ENCODE measurements around the gene SLC15A4. TPM values are rescaled to one million over a fixed set of nuclear protein-coding genes. Genes with fewer than 3 reads are reported as not detected.

Gene SLC15A4
- total RNA-seq, 2 experiments from 2014 or later, result 53.3 to 87.3 TPM

DNA sequence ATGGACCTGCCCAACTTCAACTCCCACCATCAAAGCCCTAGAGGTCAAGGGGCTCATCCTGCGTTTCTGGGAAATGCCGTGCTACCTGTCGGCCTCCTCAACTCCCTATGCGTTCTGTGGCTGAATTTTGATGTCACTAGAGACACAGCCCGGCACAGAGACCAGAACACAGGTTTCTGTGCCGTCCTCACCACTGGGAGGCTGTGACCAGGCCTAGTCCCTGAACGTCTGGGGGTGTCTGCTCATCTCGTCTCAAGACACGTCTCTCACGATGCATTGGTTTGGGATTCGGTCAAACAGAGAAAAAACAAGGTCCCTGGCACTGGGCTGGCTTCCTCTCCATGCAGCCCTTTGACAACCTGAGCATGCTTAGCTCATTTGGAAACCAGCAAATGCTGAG is 33.5 kb downstream of the SLC15A4 start:
- Histone ChIP-seq H3K4me1 (ENCODE audit: insufficient read depth, low read length, poor library complexity, severe bottlenecking) (peaks cover 75% of the 10 kb centered on the region), H2AFZ (ENCODE audit: low read length) (no peak overlapping the region), H3K27ac (ENCODE audit: low read depth, low read length, poor library complexity, severe bottlenecking) (peak overlapping the region; percentile 22), H3K9me2 (ENCODE audit: insufficient read depth, low read length) (no peaks in the 10 kb centered on the region), H3K9me3 (ENCODE audit: low read length) (no peaks in the 10 kb centered on the region), H3K36me3 (ENCODE audit: insufficient read depth, low read length) (peaks cover 49% of the 10 kb centered on the region), H3K4me2 (ENCODE audit: low read length) (peak overlapping the region; percentile 58; the same call in 1 of the 2 replicates), H4K20me1 (ENCODE audit: insufficient read depth, low read length) (no peaks in the 10 kb centered on the region), H3K79me2 (ENCODE audit: insufficient read depth, low read depth, low read length) (peaks cover 17% of the 10 kb centered on the region; the same call in 1 of the 2 replicates), H3K4me3 (ENCODE audit: low read depth, low read length, poor library complexity, severe bottlenecking) (no peak overlapping the region)
- CTCF ChIA-PET (ENCODE audit: unreplicated experiment), result no interaction called here
- POLR2A ChIA-PET, result interaction anchor here (1.3 to 1.7 kb wide), 2 partner anchors 32 to 33 kb away, joined by 4 to 5 read pairs; partner anchors contain the start of gene SLC15A4
- intact Hi-C loops (cut with micrococcal nuclease; ENCODE audit: unreplicated experiment), result loop anchor here (5.0 kb wide), 1 partner anchor 258 kb away; no protein-coding TSS in a partner anchor
- TF ChIP-seq EZH2phosphoT487 (IDR thresholded peaks at IDR 0.05; ENCODE audit: borderline replicate concordance, low read depth, low read length), result no peak
- TF ChIP-seq, protein P1, sequence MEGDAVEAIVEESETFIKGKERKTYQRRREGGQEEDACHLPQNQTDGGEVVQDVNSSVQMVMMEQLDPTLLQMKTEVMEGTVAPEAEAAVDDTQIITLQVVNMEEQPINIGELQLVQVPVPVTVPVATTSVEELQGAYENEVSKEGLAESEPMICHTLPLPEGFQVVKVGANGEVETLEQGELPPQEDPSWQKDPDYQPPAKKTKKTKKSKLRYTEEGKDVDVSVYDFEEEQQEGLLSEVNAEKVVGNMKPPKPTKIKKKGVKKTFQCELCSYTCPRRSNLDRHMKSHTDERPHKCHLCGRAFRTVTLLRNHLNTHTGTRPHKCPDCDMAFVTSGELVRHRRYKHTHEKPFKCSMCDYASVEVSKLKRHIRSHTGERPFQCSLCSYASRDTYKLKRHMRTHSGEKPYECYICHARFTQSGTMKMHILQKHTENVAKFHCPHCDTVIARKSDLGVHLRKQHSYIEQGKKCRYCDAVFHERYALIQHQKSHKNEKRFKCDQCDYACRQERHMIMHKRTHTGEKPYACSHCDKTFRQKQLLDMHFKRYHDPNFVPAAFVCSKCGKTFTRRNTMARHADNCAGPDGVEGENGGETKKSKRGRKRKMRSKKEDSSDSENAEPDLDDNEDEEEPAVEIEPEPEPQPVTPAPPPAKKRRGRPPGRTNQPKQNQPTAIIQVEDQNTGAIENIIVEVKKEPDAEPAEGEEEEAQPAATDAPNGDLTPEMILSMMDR (conservative IDR thresholded peaks at IDR 0.05; ENCODE audit: low read length), result no peak
- no peak for DNase-seq (ENCODE audit: low spot score)
- BruUV-seq (replicated peaks), result no TSS peak

DNA sequence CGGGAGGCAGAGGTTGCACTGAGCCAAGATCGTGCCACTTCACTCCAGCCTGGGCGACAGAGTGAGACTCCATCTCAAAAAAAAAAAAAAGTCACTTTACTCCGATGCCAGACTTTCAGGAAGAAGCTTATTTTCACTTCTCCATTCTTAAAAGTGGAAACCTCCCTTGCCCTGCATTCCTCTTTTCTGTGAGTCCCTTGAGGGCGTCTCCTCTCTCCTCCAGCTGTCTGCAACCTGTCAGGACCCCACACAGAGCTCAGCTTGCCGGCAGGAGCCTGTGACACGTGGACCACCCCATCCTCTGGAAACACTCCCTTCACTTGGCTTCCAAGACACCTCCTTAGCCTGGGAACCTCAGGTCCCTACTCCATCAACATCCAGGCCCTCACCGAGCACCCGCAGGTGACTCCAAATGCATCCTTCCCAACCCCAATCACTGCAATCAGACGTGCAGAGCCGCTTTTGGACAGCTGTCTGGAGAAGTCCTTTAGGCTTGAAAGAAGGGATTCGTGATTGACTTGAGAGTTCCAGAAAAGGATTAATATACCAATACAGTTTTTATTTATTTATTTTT is 34.3 kb downstream of the SLC15A4 start:
- intact Hi-C loops (cut with micrococcal nuclease; ENCODE audit: unreplicated experiment), result no loop called here
- DNase-seq (ENCODE audit: low spot score), result peak; percentile 68
- CTCF ChIA-PET (ENCODE audit: unreplicated experiment), result no interaction called here
- H3K4me2 ChIP-seq (ENCODE audit: low read length), result peak overlapping the region; percentile 58
- H4K20me1 ChIP-seq (ENCODE audit: insufficient read depth, low read length), result no peaks in the 10 kb centered on the region
- H3K79me2 ChIP-seq (ENCODE audit: insufficient read depth, low read depth, low read length), result peaks cover 17% of the 10 kb centered on the region; the same call in 1 of the 2 replicates
- H3K9me2 ChIP-seq (ENCODE audit: insufficient read depth, low read length), result no peaks in the 10 kb centered on the region
- H3K27ac ChIP-seq (ENCODE audit: low read depth, low read length, poor library complexity, severe bottlenecking), result peak overlapping the region; percentile 22
- H3K4me3 ChIP-seq (ENCODE audit: low read depth, low read length, poor library complexity, severe bottlenecking), result no peak overlapping the region
- peaks cover 70% of the 10 kb centered on the region for H3K4me1 ChIP-seq (ENCODE audit: insufficient read depth, low read length, poor library complexity, severe bottlenecking)
- H2AFZ ChIP-seq (ENCODE audit: low read length), result no peak overlapping the region
- POLR2A ChIA-PET, result interaction anchor here (0.7 to 1.7 kb wide), 4 partner anchors 20 to 240 kb away, joined by 3 to 5 read pairs (median 4); partner anchors contain the start of gene SLC15A4
- peaks cover 45% of the 10 kb centered on the region for H3K36me3 ChIP-seq (ENCODE audit: insufficient read depth, low read length)
- BruUV-seq (replicated peaks), result no TSS peak
- TF ChIP-seq EZH2phosphoT487 (IDR thresholded peaks at IDR 0.05; ENCODE audit: borderline replicate concordance, low read depth, low read length), result no peak
- TF ChIP-seq, protein P1 (conservative IDR thresholded peaks at IDR 0.05; ENCODE audit: low read length), result no peak
- H3K9me3 ChIP-seq (ENCODE audit: low read length), result no peaks in the 10 kb centered on the region

DNA sequence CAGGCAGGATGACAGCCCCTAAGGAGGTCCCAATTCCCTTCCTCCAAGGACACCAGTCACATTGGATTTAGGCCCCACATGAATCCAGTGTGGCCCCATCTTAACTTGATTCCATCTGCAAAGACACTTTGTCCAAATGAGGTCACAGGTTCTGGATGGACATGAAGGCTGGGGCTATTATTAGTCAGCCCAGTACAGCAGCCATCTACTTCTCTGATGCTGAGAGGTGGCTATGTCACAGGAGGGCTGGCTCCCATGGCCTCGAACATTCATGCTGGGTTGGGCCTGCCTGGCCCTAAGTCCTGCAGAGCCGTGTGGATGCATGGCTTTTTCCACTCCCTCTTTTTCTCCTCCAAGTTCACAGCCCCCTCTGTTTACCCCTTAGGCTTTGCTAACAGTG is 35.9 kb downstream of the SLC15A4 start:
- Histone ChIP-seq H4K20me1 (ENCODE audit: insufficient read depth, low read length) (no peaks in the 10 kb centered on the region), H2AFZ (ENCODE audit: low read length) (no peak overlapping the region), H3K4me3 (ENCODE audit: low read depth, low read length, poor library complexity, severe bottlenecking) (no peak overlapping the region), H3K9me3 (ENCODE audit: low read length) (no peaks in the 10 kb centered on the region), H3K9me2 (ENCODE audit: insufficient read depth, low read length) (no peaks in the 10 kb centered on the region), H3K4me2 (ENCODE audit: low read length) (no peak overlapping the region), H3K4me1 (ENCODE audit: insufficient read depth, low read length, poor library complexity, severe bottlenecking) (peaks cover 65% of the 10 kb centered on the region), H3K27ac (ENCODE audit: low read depth, low read length, poor library complexity, severe bottlenecking) (no peak overlapping the region), H3K36me3 (ENCODE audit: insufficient read depth, low read length) (peaks cover 28% of the 10 kb centered on the region), H3K79me2 (ENCODE audit: insufficient read depth, low read depth, low read length) (peaks cover 2% of the 10 kb centered on the region; the same call in 1 of the 2 replicates)
- CTCF ChIA-PET (ENCODE audit: unreplicated experiment), result no interaction called here
- no peak for DNase-seq (ENCODE audit: low spot score)
- TF ChIP-seq, protein P1 (conservative IDR thresholded peaks at IDR 0.05; ENCODE audit: low read length), result no peak
- no peak for TF ChIP-seq EZH2phosphoT487 (IDR thresholded peaks at IDR 0.05; ENCODE audit: borderline replicate concordance, low read depth, low read length)
- POLR2A ChIA-PET, result no interaction called here
- no TSS peak for BruUV-seq (replicated peaks)
- intact Hi-C loops (cut with micrococcal nuclease; ENCODE audit: unreplicated experiment), result no loop called here
